Osteoblast (primary cell): Measurements from ENCODE around the gene TTLL7. TPM values are rescaled to one million over a fixed set of nuclear protein-coding genes. Genes with fewer than 3 reads are reported as not detected.

Experiments
- DNase-seq: peaks from one replicate; pipeline ENCODE4 v3.0.0; 2011; ENCODE audit warnings: low spot score, mixed read lengths; ENCODE audit not compliant: insufficient read length; ENCODE audit errors: missing footprints
- H2AFZ ChIP-seq: 2 replicates; pipeline ENCODE4 v1.6.0; 2011; ENCODE audit warnings: mild to moderate bottlenecking, low read length
- H3K27ac ChIP-seq: 2 replicates; pipeline ENCODE4 v1.5.1; 2011; ENCODE audit warnings: mild to moderate bottlenecking, low read depth, low read length, moderate library complexity
- H3K27me3 ChIP-seq: 2 replicates; pipeline ENCODE4 v1.6.0; 2012; ENCODE audit warnings: mild to moderate bottlenecking, control low read depth, inconsistent platforms, low read length, moderate library complexity; ENCODE audit not compliant: insufficient read depth
- H3K36me3 ChIP-seq: 2 replicates; pipeline ENCODE4 v1.5.1; 2011; ENCODE audit warnings: mild to moderate bottlenecking, low read length, control low read depth, moderate library complexity; ENCODE audit not compliant: insufficient read depth
- H3K4me1 ChIP-seq: 2 replicates; pipeline ENCODE4 v1.5.1; 2011; ENCODE audit warnings: mild to moderate bottlenecking, low read length, control low read depth, moderate library complexity; ENCODE audit not compliant: insufficient read depth
- H3K4me2 ChIP-seq: 2 replicates; pipeline ENCODE4 v1.6.0; 2011; ENCODE audit warnings: mild to moderate bottlenecking, low read length; ENCODE audit not compliant: insufficient read depth
- H3K4me3 ChIP-seq: fragments of 200-600 bp; sonication (generic); 3 replicates; pipeline ENCODE4 v1.5.1; 2012; ENCODE audit warnings: mild to moderate bottlenecking, low read length, inconsistent platforms; ENCODE audit not compliant: insufficient read depth
- H3K79me2 ChIP-seq: 2 replicates; pipeline ENCODE4 v1.6.0; 2012; ENCODE audit warnings: mild to moderate bottlenecking, low read length, control low read depth, inconsistent platforms; ENCODE audit not compliant: insufficient read depth
- H3K9me3 ChIP-seq: 2 replicates; pipeline ENCODE4 v1.5.1; 2011; ENCODE audit warnings: low read depth, low read length, control low read depth
- H4K20me1 ChIP-seq: 2 replicates; pipeline ENCODE4 v1.6.0; 2012; ENCODE audit warnings: mild to moderate bottlenecking, low read length, control low read depth; ENCODE audit not compliant: insufficient read depth
- CTCF ChIP-seq: IDR thresholded peaks from 2 replicates; pipeline ENCODE4 v1.5.1; 2011; ENCODE audit warnings: mild to moderate bottlenecking, low read depth, low read length, moderate library complexity; ENCODE audit errors: extremely low read depth
- total RNA-seq: library from RNA; depleted of rRNA; stranded (reverse); fragments of >200 nt; gene quantifications from 2 replicates; pipeline ENCODE4 v1.2.3, GENCODE V29; 2012

TTLL7 gene
- total RNA-seq, 1 donor: 13.8 TPM

- H3K9me3 ChIP-seq: no peaks in the 10 kb centered on the region
- no peak overlapping the region for H3K4me2 ChIP-seq
- peaks cover 3% of the 10 kb centered on the region for H3K27me3 ChIP-seq
- no peak overlapping the region for H3K27ac ChIP-seq
- H2AFZ ChIP-seq: no peak overlapping the region
- no peaks in the 10 kb centered on the region for H4K20me1 ChIP-seq
- no peak for DNase-seq
- no peak for TF ChIP-seq CTCF
- no peaks in the 10 kb centered on the region for H3K79me2 ChIP-seq
- H3K4me3 ChIP-seq: no peak overlapping the region
- H3K4me1 ChIP-seq: no peaks in the 10 kb centered on the region
- H3K36me3 ChIP-seq: no peaks in the 10 kb centered on the region
These were observed 21.2 kb upstream of the TTLL7 start for GRCh38 chr1:84020151-84020550.

- Histone ChIP-seq H3K4me1 (no peaks in the 10 kb centered on the region), H4K20me1 (no peaks in the 10 kb centered on the region), H2AFZ (no peak overlapping the region), H3K4me2 (no peak overlapping the region), H3K4me3 (no peak overlapping the region), H3K27ac (no peak overlapping the region), H3K79me2 (no peaks in the 10 kb centered on the region), H3K9me3 (no peaks in the 10 kb centered on the region), H3K36me3 (no peaks in the 10 kb centered on the region), H3K27me3 (peaks cover 3% of the 10 kb centered on the region)
- DNase-seq: no peak
- TF ChIP-seq CTCF: no peak
These were observed 20.3 kb upstream of the TTLL7 start for GRCh38 chr1:84019217-84019616.

GRCh38 chr1:84013708-84014107, 14.8 kb upstream of the TTLL7 start:
- H2AFZ ChIP-seq: no peak overlapping the region
- no peaks in the 10 kb centered on the region for H3K79me2 ChIP-seq
- DNase-seq: no peak
- no peak overlapping the region for H3K27ac ChIP-seq
- no peak for TF ChIP-seq CTCF
- no peaks in the 10 kb centered on the region for H3K4me1 ChIP-seq
- H3K27me3 ChIP-seq: peaks cover 3% of the 10 kb centered on the region
- no peaks in the 10 kb centered on the region for H3K9me3 ChIP-seq
- no peak overlapping the region for H3K4me2 ChIP-seq
- no peak overlapping the region for H3K4me3 ChIP-seq
- no peaks in the 10 kb centered on the region for H3K36me3 ChIP-seq
- no peaks in the 10 kb centered on the region for H4K20me1 ChIP-seq

- no peaks in the 10 kb centered on the region for H4K20me1 ChIP-seq
- H3K79me2 ChIP-seq: no peaks in the 10 kb centered on the region
- no peak for DNase-seq
- H3K4me2 ChIP-seq: no peak overlapping the region
- no peaks in the 10 kb centered on the region for H3K4me1 ChIP-seq
- H3K27me3 ChIP-seq: no peaks in the 10 kb centered on the region
- no peaks in the 10 kb centered on the region for H3K9me3 ChIP-seq
- H3K27ac ChIP-seq: no peak overlapping the region
- H3K4me3 ChIP-seq: no peak overlapping the region
- no peak for TF ChIP-seq CTCF
- no peaks in the 10 kb centered on the region for H3K36me3 ChIP-seq
- no peak overlapping the region for H2AFZ ChIP-seq
These were observed 13.1 kb upstream of the TTLL7 start for GRCh38 chr1:84012018-84012417.
